ENCODE data around the gene CEMIP2.

Gene CEMIP2

DNA sequence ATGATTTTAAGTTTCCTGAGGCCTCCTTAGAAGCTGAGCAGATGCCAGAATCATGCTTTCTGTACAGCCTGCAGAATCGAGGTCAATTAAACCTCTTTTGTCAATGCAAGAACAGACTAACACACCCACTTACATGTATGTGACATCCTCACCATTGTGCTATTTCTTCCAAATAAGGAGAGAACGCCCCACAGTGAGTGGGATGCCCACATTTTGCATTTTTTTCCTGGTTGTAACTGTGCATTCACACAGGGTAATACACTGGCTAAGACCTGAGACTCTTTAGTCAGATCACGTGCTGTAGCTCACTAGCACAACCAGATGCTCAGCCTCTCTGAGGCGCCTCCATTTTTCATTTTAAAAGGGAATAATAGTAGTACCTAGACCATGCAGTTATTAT lies 4.4 kb upstream of the CEMIP2 start:
- no peak for DNase-seq

DNA sequence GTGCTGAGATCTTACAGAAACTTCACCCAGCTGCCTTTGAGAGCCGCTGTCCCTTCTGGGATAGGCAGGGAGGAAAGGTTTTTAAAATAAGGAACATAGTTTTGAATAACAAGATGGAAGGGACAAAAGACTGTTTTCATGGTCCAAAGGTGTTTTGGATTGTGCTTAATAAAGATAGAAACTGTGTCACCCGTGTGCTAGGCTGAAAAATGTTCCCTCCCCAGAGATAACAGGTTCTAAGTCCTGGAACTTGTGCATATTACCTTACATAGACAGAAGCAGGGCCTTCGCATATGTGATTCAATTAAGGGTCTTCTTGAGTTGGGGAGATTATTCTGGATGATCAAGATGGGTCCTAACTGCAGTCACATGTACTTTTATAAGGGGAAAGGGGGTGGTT lies 1.9 kb upstream of the CEMIP2 start:
- no peak for DNase-seq

DNA sequence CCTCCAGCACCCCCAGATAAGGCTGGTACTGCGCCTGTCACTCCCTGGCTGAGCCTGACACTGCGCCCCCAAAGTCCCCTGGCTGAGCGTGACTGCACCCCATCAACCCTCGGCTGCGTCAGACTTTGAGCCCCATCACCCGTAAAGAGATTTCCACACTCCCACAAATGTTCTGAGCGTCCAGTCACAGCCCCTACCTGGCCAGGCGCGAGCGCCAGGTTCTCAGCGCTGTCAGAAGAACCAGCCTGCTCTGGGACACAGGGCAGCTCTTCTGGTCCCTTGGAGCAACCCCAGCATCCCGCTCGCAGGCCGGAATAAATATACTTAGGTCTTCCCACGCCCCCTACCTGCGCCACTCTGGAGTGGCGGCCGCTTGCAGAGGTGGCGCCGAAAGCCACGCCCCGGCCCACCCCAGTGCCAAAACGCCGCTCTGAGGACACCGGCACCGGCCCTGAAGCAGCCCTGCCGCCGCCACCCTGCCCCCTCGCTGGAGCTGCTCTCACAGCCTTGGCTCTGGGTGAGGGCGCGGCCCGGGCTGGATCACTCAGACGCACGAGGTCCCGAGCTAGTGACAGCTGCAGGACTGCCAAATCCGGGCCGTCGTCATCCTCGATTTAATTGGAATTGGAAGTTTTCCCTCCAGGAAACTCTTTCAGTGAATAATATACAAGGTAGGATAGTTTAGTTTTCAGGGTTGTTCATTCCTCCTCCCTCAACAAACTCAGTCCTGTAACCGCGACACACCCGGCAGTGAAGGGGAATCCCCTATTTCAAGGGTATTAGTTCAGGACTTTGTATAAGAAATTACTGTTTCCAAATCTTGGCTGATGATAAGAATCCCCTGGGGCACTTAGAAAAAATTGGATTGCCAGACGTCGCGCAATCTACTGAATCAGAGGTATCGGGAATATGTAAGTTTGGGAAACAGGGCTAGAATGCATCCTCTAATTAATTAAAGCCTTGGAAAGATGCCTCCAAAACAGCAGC lies 1.2 kb upstream of the CEMIP2 start:
- peak; percentile 62 for DNase-seq

DNA sequence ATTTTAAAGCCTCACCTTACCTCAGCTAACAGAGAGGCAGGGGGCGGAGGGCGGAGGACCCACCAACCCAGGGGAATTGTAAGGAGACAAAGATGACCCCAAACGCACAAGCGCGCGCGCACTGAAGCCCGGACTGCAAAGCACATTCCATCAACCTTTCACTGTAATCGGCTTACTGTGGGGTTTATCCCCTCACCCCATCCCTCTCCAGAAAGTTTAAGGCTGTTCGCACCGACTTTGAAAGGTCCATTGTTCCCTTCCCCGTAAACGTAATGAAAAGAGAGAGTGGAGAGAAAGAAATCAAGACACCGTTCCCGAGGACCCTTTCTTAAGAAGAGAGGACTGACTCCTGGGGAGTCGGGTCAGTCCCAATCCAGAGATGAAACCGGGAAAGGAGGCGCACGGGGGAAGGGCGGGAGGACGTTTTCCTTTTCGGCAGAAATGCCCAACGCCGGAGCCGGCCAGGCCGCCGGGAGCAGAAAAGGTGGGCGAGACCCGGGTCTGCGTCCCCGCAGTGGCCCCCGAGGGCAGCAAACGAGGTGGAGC lies 464 bp downstream of the CEMIP2 start:
- no peak for DNase-seq

DNA sequence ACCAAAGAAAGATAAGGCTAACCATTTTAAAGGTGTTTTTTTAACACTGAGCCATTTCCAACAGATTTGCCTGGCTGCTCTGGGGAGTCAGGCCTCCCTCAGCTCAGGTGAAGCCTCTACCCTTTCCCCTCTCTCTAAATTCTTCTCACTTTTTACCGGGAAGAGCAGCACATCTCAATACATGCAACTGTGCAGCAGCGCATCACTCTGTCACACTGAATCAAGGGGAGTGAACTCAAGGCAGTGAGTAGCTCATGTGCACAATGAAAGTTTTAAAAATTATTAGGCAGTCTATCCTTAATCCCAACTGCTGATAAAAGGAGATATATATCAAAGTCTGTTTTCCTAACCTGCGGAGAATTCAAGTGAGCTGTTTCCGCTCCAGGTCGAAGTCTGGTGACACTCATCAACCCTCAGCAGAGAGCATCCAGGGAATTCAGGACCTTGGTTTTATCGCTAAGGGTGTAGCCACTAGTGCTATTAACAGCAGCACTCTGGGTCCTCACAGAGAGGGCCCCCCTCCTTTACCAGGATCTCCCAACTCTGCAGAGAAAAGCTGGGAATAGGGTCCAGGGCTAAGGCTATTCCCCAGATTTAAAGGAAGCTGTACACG lies 1.0 kb downstream of the CEMIP2 start:
- DNase-seq = no peak

DNA sequence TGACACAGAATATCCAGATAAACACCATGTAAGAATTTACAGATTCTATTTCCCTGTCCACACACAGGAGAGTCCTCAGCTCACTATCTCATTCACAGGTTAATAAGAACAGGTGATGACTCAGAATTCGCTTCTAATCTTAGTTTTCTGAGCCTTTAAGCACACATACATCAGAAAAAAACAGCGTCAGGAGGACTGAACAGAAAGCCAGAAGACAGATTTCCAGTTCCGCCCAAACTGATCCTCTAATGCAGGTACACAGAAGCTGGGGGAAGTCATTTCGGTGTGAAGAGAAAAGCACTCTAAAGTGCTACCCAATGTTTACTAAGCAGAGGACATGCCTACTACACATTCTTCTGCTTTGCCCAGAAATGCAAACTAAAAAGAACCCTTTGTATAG lies 1.6 kb downstream of the CEMIP2 start:
- DNase-seq = no peak

DNA sequence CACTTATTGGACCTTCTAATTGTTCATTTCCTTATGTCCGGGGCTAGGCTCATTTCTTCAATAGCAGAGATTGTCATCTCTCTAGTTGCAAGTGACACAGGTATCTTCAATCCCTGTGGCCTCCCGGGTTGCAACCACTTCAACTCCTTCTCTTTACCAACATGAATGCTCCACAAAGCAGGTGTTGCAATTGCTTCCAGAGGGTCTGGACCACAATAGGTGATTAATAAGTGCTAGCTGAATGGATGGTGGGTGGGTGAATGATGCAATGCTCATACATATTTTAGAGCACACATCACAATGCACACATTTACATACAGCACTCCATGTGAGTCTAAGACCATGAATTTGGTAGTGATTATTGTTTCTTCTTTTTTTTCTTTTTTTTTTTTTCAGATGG lies 2.6 kb downstream of the CEMIP2 start:
- no peak for DNase-seq

DNA sequence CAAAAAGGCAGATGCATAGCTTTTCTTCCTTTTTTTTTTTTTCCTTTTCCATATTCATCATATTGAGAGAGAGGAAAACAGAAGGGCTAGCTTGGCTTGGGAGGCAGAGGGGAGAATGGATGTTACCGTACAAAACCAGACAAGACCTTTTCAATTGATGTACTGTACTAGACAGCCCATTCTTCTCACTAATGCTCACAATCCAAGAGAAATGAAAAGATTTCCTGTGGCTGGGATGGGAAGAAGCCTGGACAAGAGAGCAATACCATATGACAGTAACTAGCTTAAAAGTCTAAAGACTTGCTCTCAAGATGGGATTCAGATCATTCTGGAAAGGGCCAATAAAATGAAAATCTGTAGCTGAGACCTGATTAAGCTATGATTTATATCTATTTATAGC lies 3.4 kb downstream of the CEMIP2 start:
- no peak for DNase-seq

DNA sequence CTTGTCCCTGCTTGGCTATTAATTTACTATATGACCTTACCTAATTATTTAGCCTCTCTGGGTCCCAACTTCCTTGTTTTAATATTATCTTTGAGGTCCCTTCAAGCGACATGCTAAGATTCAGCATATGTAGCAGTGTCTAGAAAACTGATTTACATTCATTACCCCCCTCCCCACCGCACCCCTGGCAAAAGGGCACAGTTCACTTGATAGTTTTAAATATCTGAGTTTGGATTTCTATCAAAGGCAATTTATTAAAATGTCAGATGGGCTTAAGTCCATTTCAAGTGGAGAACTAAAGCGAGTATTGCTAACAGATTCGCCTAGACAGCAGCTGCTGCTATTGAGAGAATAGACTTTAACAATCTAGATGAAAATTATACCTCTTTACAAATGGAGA lies 3.9 kb downstream of the CEMIP2 start:
- no peak for DNase-seq

DNA sequence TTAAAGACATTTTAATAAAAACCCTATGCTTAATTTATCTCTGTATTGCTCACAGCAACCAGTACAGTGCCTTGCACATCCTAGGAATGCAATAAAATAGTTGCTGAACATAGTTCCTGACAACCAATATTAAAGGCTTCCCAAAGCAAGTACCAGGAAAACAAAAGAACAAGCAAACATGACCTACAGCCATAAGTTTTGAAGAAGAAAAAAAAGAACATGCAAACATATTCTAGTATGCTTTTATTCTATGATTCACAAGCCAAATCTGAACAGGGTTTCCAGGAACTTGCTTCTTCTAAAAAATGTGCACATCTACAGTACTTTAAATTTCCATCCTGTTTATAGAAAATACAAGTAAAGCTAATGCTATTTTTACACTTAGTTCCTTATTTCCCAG lies 4.5 kb downstream of the CEMIP2 start:
- peak; percentile 31 for DNase-seq

DNA sequence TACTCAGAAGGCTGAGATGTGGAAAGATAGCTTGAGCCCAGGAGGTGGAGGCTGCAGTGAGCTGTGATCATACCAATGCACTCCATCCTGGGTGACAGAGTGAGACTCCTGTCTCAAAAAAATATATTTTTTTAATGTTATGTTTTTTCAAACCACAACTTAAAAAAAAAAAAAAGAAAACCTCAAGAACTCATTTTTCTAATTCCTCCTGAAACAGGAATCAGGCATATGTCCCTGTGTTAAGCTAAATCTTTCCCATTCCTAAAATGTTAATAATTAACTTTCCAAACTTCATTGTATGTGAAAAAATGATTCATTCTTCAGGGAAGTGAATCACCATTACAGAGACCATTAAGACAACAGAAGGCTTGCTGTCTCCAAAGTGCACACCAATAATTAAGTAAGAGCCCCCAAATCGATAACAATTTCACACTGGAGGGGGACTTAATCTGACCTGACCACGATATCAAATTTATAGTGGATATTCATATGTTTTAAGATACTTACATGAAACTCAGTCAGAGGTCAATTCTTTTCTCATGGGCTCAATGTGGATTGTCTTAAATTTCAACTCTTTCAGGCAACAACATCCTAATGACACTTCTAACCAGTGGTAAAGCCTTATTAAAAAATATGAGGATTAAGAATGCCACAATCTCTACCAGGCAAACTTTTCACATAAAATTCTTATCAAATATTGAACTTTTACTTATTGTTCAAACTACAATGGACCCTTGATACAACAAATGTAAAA lies 5.2 kb downstream of the CEMIP2 start:
- DNase-seq = no peak

DNA sequence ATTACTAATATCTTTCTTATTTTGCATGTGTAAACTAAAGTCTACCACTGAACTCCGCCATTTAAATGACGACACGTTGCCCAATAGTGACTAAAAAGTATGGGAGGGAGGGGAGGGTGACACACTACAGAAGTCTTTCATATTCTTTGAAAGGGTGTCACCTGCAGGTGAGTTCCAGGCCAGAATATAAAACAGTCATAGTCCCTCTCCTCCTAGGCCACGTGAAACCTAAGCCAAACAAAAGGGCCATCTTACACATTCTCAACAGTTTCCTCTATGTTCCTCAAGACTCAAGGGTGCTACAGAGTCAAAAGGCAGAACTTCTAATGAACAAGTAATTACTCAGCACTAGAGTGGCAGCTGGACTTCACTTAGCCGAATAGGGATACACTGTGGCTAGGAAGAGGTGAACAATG lies 6.4 kb downstream of the CEMIP2 start:
- no peak for DNase-seq

DNA sequence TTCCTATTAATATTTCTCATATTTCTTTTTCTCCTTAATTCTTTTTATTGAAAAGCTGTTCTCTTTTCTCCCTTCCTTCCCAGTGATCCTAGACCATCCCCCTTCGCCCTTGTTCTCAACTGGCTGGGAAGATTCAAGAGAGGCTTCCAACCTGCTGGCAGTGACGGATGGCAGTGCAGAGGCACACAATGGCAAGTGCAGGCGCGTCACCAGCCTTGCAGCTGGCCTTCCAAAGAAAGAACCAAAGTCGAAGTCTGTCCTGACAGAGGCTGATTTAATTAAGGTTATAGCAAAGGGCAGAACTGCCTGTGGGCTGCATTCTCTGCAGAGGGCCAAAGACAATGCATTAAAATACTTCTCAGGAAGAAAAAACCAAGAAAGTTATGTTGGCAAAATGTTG lies 7.4 kb downstream of the CEMIP2 start:
- no peak for DNase-seq

DNA sequence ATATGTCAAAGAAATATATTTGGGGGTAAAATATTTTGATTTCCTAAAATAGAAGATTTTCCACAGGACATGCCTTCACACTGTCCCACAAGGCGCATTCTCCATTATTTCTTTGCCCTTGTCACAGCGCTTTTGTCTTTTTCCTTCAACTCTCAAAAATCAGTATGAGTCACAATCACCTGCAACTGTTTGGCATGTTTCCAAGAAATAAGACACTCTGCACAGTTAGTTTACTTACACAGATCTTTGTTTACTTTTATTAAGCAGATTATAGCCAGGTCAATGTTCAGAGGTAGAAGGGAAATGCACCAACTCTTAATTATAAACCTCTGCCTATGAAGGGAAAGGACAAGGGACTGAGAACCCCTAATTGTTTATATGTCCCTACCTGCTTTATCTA lies 9.5 kb downstream of the CEMIP2 start:
- DNase-seq = no peak

DNA sequence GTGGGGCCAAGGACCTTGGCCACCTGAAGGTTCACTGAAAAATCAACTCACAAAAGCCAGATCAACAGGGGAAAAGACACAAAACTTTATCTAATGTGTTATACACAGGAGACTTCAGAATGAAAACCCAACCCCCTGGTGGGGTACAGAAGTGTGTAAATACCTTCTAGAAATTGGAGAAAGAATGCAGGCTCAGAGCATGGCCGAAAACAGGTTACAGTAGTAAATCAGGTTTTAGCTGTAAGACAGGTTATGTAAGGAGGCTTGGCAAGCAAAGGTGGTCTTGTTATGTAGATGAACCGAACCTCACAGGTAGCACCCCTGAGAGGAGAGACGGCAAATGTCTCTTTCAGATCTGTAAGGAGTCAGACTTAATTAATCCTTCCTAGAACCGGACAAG lies 10.0 kb downstream of the CEMIP2 start:
- DNase-seq = no peak

DNA sequence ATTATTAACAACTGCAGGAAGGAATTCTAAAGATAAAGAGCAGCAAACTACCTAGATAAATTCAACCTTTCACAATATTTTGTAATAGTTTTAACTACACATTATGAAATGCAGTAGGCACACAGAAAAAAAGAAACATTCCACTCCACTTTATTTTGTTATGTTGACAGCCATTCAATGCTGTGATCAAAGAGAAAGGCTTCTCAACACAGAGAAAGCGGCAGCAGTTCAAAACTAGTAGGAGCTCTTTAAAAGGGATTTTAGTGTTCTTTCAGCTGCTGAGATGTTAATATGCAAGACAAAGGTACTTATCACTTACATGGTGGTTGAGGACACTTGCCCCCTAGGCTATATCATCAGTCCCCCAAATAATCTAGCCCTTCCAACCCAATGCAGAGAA lies 11.6 kb downstream of the CEMIP2 start:
- no peak for DNase-seq

DNA sequence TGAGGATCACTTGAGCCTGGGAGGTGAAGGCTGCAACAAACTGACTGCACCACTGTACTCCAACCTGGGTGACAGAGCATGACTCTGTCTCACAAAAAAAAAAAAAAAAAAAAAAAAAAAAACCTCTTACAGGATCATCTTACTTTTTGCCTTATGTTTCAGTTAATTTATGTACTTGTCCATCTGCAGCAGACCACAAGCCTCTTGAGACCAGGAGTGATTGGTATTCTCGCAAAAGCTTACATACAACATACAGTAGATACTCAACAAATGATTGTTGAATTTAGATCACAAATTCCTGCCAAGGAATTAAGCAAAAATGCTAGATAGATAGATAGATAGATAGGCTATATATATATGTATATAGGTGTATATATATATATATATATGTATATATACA lies 12.4 kb downstream of the CEMIP2 start:
- DNase-seq = no peak

DNA sequence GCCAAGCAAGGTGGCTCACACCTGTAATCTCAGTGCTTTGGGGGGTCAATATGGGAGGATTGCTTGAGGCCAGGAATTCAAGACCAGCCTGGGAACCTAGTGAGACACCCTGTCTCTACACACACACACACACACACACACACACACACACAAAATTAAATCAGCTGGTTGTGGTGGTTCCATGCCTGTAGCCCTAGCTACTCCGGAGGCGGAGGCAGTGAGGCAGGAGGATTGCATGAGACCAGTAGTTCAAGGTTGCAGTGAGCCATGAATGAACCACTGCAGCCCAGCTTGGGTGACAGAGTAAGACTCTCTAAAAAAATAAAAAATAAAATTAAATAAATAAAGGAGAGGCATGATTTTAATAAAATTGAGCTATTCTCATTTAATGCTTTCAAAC lies 13.1 kb downstream of the CEMIP2 start:
- DNase-seq = no peak

DNA sequence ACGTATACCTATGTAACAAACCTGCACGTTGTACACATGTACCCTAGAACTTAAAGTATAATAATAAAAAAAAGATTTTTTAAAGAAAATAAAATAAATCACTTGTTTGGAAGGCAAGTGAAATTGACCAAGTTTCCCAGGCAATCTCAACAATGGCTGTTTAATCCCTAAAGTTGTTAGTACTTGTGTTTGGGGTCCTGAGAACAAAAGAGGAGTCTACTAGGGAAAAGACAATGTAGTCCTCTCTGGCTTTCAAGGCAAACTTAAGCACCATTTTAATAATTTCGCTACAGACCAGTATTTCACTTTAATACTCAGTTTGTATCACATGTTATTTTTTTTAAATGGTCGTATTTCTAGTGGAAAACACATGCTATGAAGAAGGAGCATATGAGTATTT lies 14.2 kb downstream of the CEMIP2 start:
- no peak for DNase-seq

DNA sequence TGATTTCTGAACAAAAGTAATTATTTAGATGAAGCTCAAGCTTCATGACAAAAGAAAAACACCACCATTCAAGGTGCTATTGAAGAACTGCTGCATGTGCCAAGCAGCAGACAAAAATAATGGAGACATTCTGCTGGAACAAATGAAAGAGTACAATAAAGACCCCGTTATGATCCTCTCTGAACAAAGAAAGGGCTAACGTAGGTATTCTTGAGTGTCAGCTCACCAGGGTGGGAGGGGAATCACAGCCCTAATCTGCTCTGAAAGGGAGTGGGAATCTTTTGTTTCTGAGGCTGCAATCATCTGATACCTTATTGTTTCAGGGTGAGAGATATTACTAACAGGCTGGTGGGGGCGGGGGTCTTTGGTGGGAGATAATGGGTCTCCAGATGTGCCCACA lies 15.4 kb downstream of the CEMIP2 start:
- DNase-seq = no peak

DNA sequence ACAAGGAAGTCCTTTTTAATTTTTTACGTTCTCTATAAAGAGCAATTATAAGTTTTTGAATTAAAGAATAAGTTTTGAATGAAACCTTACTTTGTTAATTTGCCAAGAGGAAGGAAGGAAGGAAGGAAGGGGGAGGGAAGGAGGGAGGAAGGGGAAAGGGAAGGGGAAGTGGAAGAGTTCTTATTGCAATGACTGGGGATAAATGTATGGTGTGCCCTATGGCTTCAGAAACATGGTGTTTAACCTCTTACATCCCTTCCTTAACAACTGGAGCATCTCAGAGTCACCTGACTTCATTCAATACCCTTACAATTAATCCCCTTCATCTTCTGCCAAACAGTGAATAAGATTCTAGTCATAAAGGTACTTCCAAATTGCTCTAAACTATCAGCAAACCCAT lies 16.0 kb downstream of the CEMIP2 start:
- DNase-seq = no peak

DNA sequence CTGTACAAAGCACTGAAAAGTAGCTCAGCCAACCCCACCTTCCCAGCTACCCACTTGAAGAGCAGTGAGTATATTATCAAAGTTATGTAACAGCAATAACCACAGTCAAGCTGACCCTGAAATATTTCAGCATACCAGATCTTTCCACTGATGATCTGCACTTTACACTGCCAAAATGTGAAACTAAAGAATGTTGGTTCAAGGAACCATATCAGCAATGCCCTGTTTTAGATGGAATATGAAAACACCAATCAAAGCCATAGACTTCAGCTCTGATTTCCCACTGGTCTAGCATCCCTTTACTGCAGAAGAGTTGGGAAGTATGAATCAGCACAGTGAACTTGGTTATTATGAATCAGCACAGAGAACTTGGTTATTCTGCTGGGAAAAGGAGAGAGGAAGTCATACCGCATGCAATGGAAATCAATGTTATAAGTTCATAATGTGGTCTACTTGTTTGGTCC lies 20.0 kb downstream of the CEMIP2 start:
- DNase-seq = peak; percentile 54

DNA sequence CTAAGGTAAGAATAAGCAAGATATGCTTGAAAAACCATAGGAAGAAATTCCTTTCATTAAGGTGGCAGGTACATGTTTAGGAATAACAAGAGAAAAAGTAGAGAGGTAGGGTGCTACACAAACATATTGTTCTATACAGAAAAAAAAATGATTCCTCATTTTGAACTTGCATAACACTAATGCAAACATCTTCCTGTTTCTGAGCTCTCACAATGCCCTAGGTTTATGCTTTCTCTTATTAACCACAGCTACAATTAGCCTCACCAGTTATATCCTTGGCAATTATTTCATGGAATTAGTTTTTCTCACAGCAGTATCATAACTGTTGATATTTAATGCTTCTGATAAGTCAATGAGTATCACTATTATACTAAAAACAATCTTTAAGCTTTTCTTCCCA lies 20.7 kb downstream of the CEMIP2 start:
- peak; percentile 75 for DNase-seq

Measured in inflammatory macrophage treated with lipopolysaccharide for 4 hours (primary cell).